IMR-90 (cell line): ENCODE results near the gene CNNM2. TPM values are rescaled to one million over a fixed set of nuclear protein-coding genes. Genes with fewer than 3 reads are reported as not detected.

Experiments
- ATAC-seq: fragments of 200-7000 bp; cut with Tn5 transposase; 2 replicates; pipeline ENCODE4 v1.9.1; 2020; ENCODE audit warnings: low read depth, mild to moderate bottlenecking, moderate library complexity
- BruUV-seq: library from RNA; stranded (reverse); fragments of 400-500 nt; replicated peaks from 2 replicates; lab custom pipeline; 2021; lab: Mats Ljungman, UMichigan
- CTCF ChIA-PET: fragments of 300-600 bp; formaldehyde crosslinking; extraction: SDS; loops from one replicate; lab custom pipeline; 2021; ENCODE audit warnings: antibody characterized with exemption; lab: Yijun Ruan, JAX
- POLR2A ChIA-PET: fragments of 300-600 bp; sonication (Branson Sonifier 250); formaldehyde crosslinking; loops from one replicate; lab custom pipeline; 2022; ENCODE audit warnings: antibody characterized with exemption; ENCODE audit not compliant: unreplicated experiment; lab: Charles Lee
- DNase-seq: peaks from one replicate; pipeline ENCODE4 v3.0.0; 2013
- H2AFZ ChIP-seq: replicated peaks from 2 replicates; pipeline ENCODE3; 2013; ENCODE audit warnings: low read length, mild to moderate bottlenecking; ENCODE audit not compliant: poor library complexity
- H2AK5ac ChIP-seq: 2 replicates; pipeline ENCODE4 v1.6.1; 2013; ENCODE audit warnings: low read depth, low read length, inconsistent platforms
- H2AK9ac ChIP-seq: replicated peaks from 2 replicates; pipeline ENCODE3; 2013; ENCODE audit warnings: mild to moderate bottlenecking, low read depth, low read length, moderate library complexity; ENCODE audit not compliant: poor library complexity
- H2BK120ac ChIP-seq: 2 replicates; pipeline ENCODE4 v1.6.1; 2013; ENCODE audit warnings: low read depth, low read length, inconsistent platforms
- H2BK15ac ChIP-seq: 3 replicates; pipeline ENCODE4 v1.6.1; 2013; ENCODE audit warnings: low read depth, low read length, inconsistent platforms
- H2BK20ac ChIP-seq: 2 replicates; pipeline ENCODE4 v1.6.1; 2013; ENCODE audit warnings: low read depth, mild to moderate bottlenecking, inconsistent platforms, low read length, moderate library complexity
- H2BK5ac ChIP-seq: 2 replicates; pipeline ENCODE4 v1.6.1; 2013; ENCODE audit warnings: mild to moderate bottlenecking, low read depth, low read length, inconsistent platforms; ENCODE audit not compliant: poor library complexity, severe bottlenecking
- H3K14ac ChIP-seq: replicated peaks from 2 replicates; pipeline ENCODE4 v1.6.1; 2013; ENCODE audit warnings: low read depth, low read length, inconsistent platforms
- H3K18ac ChIP-seq: 2 replicates; pipeline ENCODE4 v1.6.1; 2013; ENCODE audit warnings: low read depth, low read length, control low read depth
- H3K23ac ChIP-seq: 2 replicates; pipeline ENCODE4 v1.6.1; 2013; ENCODE audit warnings: low read depth, low read length, inconsistent platforms
- H3K27ac ChIP-seq: 2 replicates; pipeline ENCODE4 v1.5.1; 2013; ENCODE audit warnings: mild to moderate bottlenecking, control low read depth, low read length; ENCODE audit not compliant: insufficient read depth
- H3K27me3 ChIP-seq: 2 replicates; pipeline ENCODE4 v1.6.1; 2013; ENCODE audit warnings: low read length; ENCODE audit not compliant: control insufficient read depth, insufficient read depth
- H3K36me3 ChIP-seq: 2 replicates; pipeline ENCODE4 v1.6.1; 2013; ENCODE audit warnings: low read length, mixed read lengths; ENCODE audit not compliant: control insufficient read depth, insufficient read depth
- H3K4ac ChIP-seq: 2 replicates; pipeline ENCODE4 v1.6.1; 2013; ENCODE audit warnings: low read depth, low read length, inconsistent platforms
- H3K4me1 ChIP-seq: 2 replicates; pipeline ENCODE4 v1.6.1; 2013; ENCODE audit warnings: low read length, mixed read lengths; ENCODE audit not compliant: control insufficient read depth, insufficient read depth
- H3K4me2 ChIP-seq: 2 replicates; pipeline ENCODE4 v1.6.1; 2013; ENCODE audit warnings: low read depth, mild to moderate bottlenecking, control low read depth, low read length, moderate library complexity
- H3K4me3 ChIP-seq: 2 replicates; pipeline ENCODE4 v1.5.1; 2013; ENCODE audit warnings: low read depth, mild to moderate bottlenecking, control low read depth, low read length, moderate library complexity; ENCODE audit not compliant: insufficient read depth
- H3K56ac ChIP-seq: 2 replicates; pipeline ENCODE4 v1.6.1; 2013; ENCODE audit warnings: low read length, inconsistent platforms; ENCODE audit not compliant: insufficient read depth; ENCODE audit errors: extremely low read depth
- H3K79me1 ChIP-seq, 2 experiments: 2 replicates each; pipeline ENCODE4 v1.6.1; 2013; ENCODE audit warnings: low read length in 2 of 2, inconsistent platforms in 1 of 2, low read depth in 1 of 2
- H3K9ac ChIP-seq: 2 replicates; pipeline ENCODE4 v1.6.1; 2013; ENCODE audit warnings: low read depth, low read length, control low read depth
- H3K9me1 ChIP-seq: 2 replicates; pipeline ENCODE4 v1.6.1; 2013; ENCODE audit warnings: low read length, inconsistent platforms; ENCODE audit not compliant: insufficient read depth
- H3K9me3 ChIP-seq: 2 replicates; pipeline ENCODE4 v1.6.1; 2013; ENCODE audit warnings: low read length; ENCODE audit not compliant: control insufficient read depth, insufficient read depth
- H4K20me1 ChIP-seq: 2 replicates; pipeline ENCODE4 v1.6.1; 2013; ENCODE audit warnings: low read length, inconsistent platforms; ENCODE audit not compliant: insufficient read depth
- H4K5ac ChIP-seq: 2 replicates; pipeline ENCODE4 v1.6.1; 2013; ENCODE audit warnings: mild to moderate bottlenecking, low read depth, low read length, control low read depth
- H4K8ac ChIP-seq, 2 experiments: 2 replicates each; pipeline ENCODE4 v1.6.1; 2013; ENCODE audit warnings: low read depth in 2 of 2, low read length in 2 of 2, control low read depth in 1 of 2, inconsistent platforms in 1 of 2
- H4K91ac ChIP-seq: 2 replicates; pipeline ENCODE4 v1.6.1; 2013; ENCODE audit warnings: low read depth, low read length, inconsistent platforms; ENCODE audit not compliant: insufficient read depth
- POLR2A ChIP-seq: IDR thresholded peaks from 2 replicates; pipeline ENCODE4 v1.6.1; 2012; ENCODE audit warnings: mild to moderate bottlenecking, low read depth, low read length
- USF2 ChIP-seq: fragments of 150-350 bp; IDR thresholded peaks from 2 replicates; pipeline ENCODE4 v1.6.1; 2017; ENCODE audit warnings: mild to moderate bottlenecking, antibody characterized with exemption, low read length, low read depth
- WGBS, 2 experiments: methylation state at CpG; one replicate each; pipeline versions ENCODE4 v1.1.5 to v1.1.7; 2013; ENCODE audit warnings: missing lambda C conversion rate in 2 of 2; ENCODE audit not compliant: insufficient read length in 1 of 2; ENCODE audit errors: extremely low coverage in 2 of 2; 5-methylcytosine and 5-hydroxymethylcytosine counted together
- dilution Hi-C: fragments of 300-500 bp; cut with HindIII; formaldehyde crosslinking; loops from one replicate; pipeline ENCODE4 v1.14.3; 2018; ENCODE audit warnings: low sequenced_read_pairs; ENCODE audit not compliant: unreplicated experiment
- in situ Hi-C: fragments of 300-500 bp; cut with MboI; formaldehyde crosslinking; loops from 3 replicates; pipeline ENCODE4 v1.14.3; 2019; ENCODE audit warnings: low sequenced_read_pairs, inconsistent platforms, mixed read lengths
- intact Hi-C: fragments of 100-400 bp; cut with micrococcal nuclease; formaldehyde crosslinking; loops from 2 replicates; pipeline ENCODE4 v1.10.0; 2022
- polyA plus RNA-seq, 3 experiments: library from polyadenylated mRNA; depleted of rRNA; stranded (reverse); fragments of >200 nt; gene quantifications; 2 replicates each; pipeline ENCODE4 v1.2.3, GENCODE V29; 2012; ENCODE audit warnings: low replicate concordance in 1 of 3
- total RNA-seq: library from RNA; depleted of rRNA; stranded (reverse); fragments of >200 nt; gene quantifications from 2 replicates; pipeline ENCODE4 v1.2.3, GENCODE V29; 2012

CNNM2 gene
- total and polyA plus RNA-seq, 2 of the 4 experiments (the other 2 are of a cell fraction), result 4.7 to 5.6 TPM

- peak overlapping the region; percentile 78 to 79; a peak in 3 of 4 replicates for H4K8ac ChIP-seq
- H3K4me3 ChIP-seq, result no peak overlapping the region
- H3K79me1 ChIP-seq, result peaks cover 40 to 70% of the 10 kb centered on the region in 2 experiments; a peak in 3 of 4 replicates
- peak overlapping the region; percentile 97 for H3K18ac ChIP-seq
- H3K27me3 ChIP-seq, result no peaks in the 10 kb centered on the region
- BruUV-seq, result no TSS peak
- 0 out of 2 replicates have a peak overlapping the region, but pooled peaks have one; percentile 50 for H3K9ac ChIP-seq
- DNase-seq (no peak), ATAC-seq (no peak)
- H2AK5ac ChIP-seq, result peak overlapping the region; percentile 79
- no peak overlapping the region for H2AFZ ChIP-seq
- H4K20me1 ChIP-seq, result no peaks in the 10 kb centered on the region
- H3K56ac ChIP-seq, result peak overlapping the region; percentile 33
- peak overlapping the region; percentile 90 for H3K4ac ChIP-seq
- H4K91ac ChIP-seq, result peak overlapping the region; percentile 91
- H2BK15ac ChIP-seq, result peak overlapping the region; percentile 86; the same call in 2 of the 3 replicates
- peak overlapping the region; percentile 92 for H2BK120ac ChIP-seq
- peak overlapping the region; percentile 99 for H2BK5ac ChIP-seq
- ChIA-PET CTCF (interaction anchor here (1.1 kb wide), 1 partner anchor 8 kb away, joined by 4 read pairs; no protein-coding TSS in a partner anchor), POLR2A (no interaction called here)
- peak overlapping the region; percentile 95 for H3K27ac ChIP-seq
- no peaks in the 10 kb centered on the region for H3K9me3 ChIP-seq
- H2AK9ac ChIP-seq, result no peak overlapping the region
- peaks cover 29% of the 10 kb centered on the region for H3K9me1 ChIP-seq
- dilution Hi-C loops (no loop called here), in situ Hi-C loops (no loop called here), intact Hi-C loops (loop anchor here (1.0 to 10.0 kb wide), 3 partner anchors 8 to 128 kb away; partner anchors contain the start of gene CNNM2)
- peak overlapping the region; percentile 89 for H4K5ac ChIP-seq
- no peak overlapping the region; the same call in 1 of the 2 replicates for H3K4me2 ChIP-seq
- H3K23ac ChIP-seq, result peak overlapping the region; percentile 83
- H3K4me1 ChIP-seq, result peaks cover 31% of the 10 kb centered on the region
- H3K14ac ChIP-seq, result peak overlapping the region; percentile 98
- TF ChIP-seq POLR2A (peak; percentile 27; the same call in 1 of the 2 replicates), USF2 (no peak)
- WGBS, 2 experiments, result no CpG with 5 or more reads among the region's 3 CpGs
- H3K36me3 ChIP-seq, result no peaks in the 10 kb centered on the region
- peak overlapping the region; percentile 96 for H2BK20ac ChIP-seq
These were observed 127.9 kb downstream of the CNNM2 start for GRCh38 chr10:103045961-103046360.
